Right ventricle myocardium superior (tissue), 1 donor: ENCODE measurements around the gene ZNF195. TPM values are rescaled to one million over a fixed set of nuclear protein-coding genes. Genes with fewer than 3 reads are reported as not detected.
"Not testable (repeated sequence)": the region's sequence is repeated elsewhere in the genome, so short reads cannot be mapped to it uniquely, and the experiment has no call there.

Experiments
- ATAC-seq: fragments of 200-7000 bp; cut with Tn5 transposase; one replicate; pipeline ENCODE4 v1.9.1; 2020; ENCODE audit warnings: mild to moderate bottlenecking; ENCODE audit not compliant: poor library complexity
- DNase-seq: peaks from one replicate; pipeline ENCODE4 v3.0.0-alpha.2; 2020
- intact Hi-C: fragments of 100-400 bp; cut with DNase I; formaldehyde crosslinking; loops from one replicate; pipeline ENCODE4 v1.11.2; 2022
- total RNA-seq: library from RNA; stranded (reverse); fragmentation: NEBNext Ultra II Directional; extraction: Animal tissue kit (Norgen Biotek cat#: 25700); gene quantifications from one replicate; pipeline ENCODE4 v1.2.1, GENCODE V29; 2021
- donor health status: DM: no; HTN: yes; CAD: no; lungs with severe emphysema.

The ZNF195 gene
- total RNA-seq, 1 donor from 2014 or later: 8.7 TPM

DNA sequence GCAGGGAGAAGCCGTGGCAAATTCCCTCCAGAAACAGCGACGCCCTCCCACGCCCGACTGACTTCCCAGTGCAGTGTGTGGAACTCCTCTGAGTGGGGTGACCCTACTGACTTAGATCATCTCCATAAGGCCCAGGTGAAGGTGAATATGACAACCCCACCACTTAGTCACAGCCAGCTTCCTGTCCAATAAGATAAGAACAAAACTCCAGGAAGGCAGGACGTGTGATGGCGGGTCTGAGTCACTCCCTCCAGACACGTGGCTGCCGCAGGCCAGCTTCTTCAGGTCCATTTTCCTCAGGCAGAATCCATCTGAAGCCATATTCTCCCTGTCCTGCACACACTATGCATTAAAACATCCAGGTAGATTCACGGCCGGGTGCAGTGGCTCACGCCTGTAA is 48.9 kb downstream of the ZNF195 start:
- not testable (repeated sequence) for DNase-seq, ATAC-seq

DNA sequence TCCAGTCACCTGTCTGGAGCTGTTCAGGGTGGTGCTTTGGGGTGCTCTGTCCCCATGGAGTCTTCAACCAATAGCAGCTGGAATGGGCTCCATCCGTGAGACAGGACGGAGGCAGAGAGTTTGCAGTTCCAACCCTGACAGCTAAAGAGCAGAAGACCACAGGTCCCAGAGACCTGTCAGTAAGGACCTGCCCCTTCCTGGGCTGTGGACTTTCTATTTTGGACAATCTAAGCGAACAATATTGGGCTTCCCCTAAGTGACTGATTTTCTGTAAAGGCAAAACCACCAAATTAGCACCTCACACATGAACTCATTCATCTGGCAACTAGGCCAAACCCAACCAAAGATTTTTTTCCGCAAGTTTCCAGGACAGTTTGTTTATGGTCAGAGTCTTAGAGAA is 50.4 kb downstream of the ZNF195 start:
- DNase-seq, intact Hi-C loops, ATAC-seq: not testable (repeated sequence)

More for the DNA sequence above, 48.9 kb downstream of the ZNF195 start:
- intact Hi-C loops: not testable (repeated sequence)

DNA sequence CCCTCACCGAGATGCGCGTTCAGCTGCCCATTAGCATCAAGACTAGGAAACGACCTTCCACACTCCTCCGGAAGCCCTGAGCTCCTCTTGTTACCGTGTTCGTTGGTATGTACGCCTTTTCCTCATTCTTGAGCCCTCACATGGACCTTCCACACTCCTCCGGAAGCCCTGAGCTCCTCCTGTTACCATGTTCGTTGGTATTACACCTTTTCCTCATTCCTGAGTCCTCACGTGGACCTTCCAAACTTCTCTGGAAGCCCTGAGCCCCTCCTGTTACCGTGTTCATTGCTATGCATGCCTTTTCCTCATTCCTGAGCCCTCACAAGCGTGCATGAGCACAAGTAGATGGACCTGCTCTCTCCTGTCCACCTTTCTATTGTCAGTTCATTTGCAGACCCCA is 52.5 kb downstream of the ZNF195 start:
- DNase-seq, intact Hi-C loops: not testable (repeated sequence)

DNA sequence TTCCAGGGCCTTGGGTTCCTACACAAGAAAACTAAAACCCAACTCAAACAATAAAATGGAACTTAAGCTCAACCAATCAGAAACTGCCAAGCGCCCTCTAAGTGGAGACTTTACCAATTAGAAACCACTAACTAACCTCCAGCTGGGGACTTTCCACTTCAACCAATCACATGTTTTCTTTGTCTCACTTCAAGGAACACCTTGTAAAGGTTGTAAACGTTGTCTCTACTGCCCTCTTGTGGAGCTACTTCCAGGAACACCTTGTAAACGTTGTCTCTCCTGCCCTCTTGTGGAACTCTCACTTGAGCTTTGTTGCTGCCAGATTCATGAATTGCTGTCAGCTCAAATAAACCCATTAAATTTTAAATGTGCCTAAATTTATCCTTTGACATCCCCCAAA is 54.2 kb downstream of the ZNF195 start:
- DNase-seq, intact Hi-C loops: not testable (repeated sequence)
- peak; percentile 45 for ATAC-seq

More for the DNA sequence above, 52.5 kb downstream of the ZNF195 start:
- ATAC-seq: not testable (repeated sequence)

Other genes with a start within 250 kb of the ZNF195 start
- 15.3 TPM for gene OSBPL5, start 213.8 kb downstream of the ZNF195 start, total RNA-seq
- gene MRGPRG, start 160.3 kb downstream of the ZNF195 start, total RNA-seq: not detected
- 0.16 TPM for gene MRGPRE, start 146.7 kb downstream of the ZNF195 start, total RNA-seq